HG03139 (cell line): ENCODE data around the gene MINDY3.
"Not testable (repeated sequence)": the region's sequence is repeated elsewhere in the genome, so short reads cannot be mapped to it uniquely, and the experiment has no call there.

Experiments
- ATAC-seq: cut with Tn5 transposase; IDR thresholded peaks from one replicate; pipeline ENCODE4 v1.9.1; 2021; ENCODE audit not compliant: unreplicated experiment

MINDY3 gene

GRCh38 chr10:15859906-15860691 lies at the start of gene MINDY3:
TSS of gene MINDY3 (minus strand) at chr10:15860507. CDS start at chr10:15860299, 208 bp downstream.
- peak; percentile 90 for ATAC-seq

GRCh38 chr10:15901889-15902288 lies 41.6 kb upstream of the MINDY3 start:
- ATAC-seq = no peak

- no peak for ATAC-seq
Observed at GRCh38 chr10:15898046-15898445, 37.7 kb upstream of the MINDY3 start.

- ATAC-seq = no peak
Observed at GRCh38 chr10:15897287-15897686, 37.0 kb upstream of the MINDY3 start.

GRCh38 chr10:15896654-15897053 lies 36.3 kb upstream of the MINDY3 start:
- no peak for ATAC-seq

- ATAC-seq = no peak
Observed at GRCh38 chr10:15884447-15884846, 24.1 kb upstream of the MINDY3 start.

GRCh38 chr10:15881542-15881941 lies 21.2 kb upstream of the MINDY3 start:
- ATAC-seq = no peak

GRCh38 chr10:15879663-15880062 lies 19.4 kb upstream of the MINDY3 start:
- no peak for ATAC-seq

- ATAC-seq = no peak
Observed at GRCh38 chr10:15879058-15879457, 18.8 kb upstream of the MINDY3 start.

- no peak for ATAC-seq
Observed at GRCh38 chr10:15877836-15878576, 17.7 kb upstream of the MINDY3 start.

- not testable (repeated sequence) for ATAC-seq
Observed at GRCh38 chr10:15876274-15876673, 16.0 kb upstream of the MINDY3 start.

GRCh38 chr10:15872645-15873044 lies 12.3 kb upstream of the MINDY3 start:
- not testable (repeated sequence) for ATAC-seq

- ATAC-seq = no peak
Observed at GRCh38 chr10:15871823-15872222, 11.5 kb upstream of the MINDY3 start.

GRCh38 chr10:15869935-15870334 lies 9.6 kb upstream of the MINDY3 start:
- no peak for ATAC-seq

GRCh38 chr10:15868006-15868405 lies 7.7 kb upstream of the MINDY3 start:
- ATAC-seq = no peak

- no peak for ATAC-seq
Observed at GRCh38 chr10:15865304-15865703, 5.0 kb upstream of the MINDY3 start.

- ATAC-seq = no peak
Observed at GRCh38 chr10:15864419-15864818, 4.1 kb upstream of the MINDY3 start.

GRCh38 chr10:15863733-15864132 lies 3.4 kb upstream of the MINDY3 start:
- no peak for ATAC-seq

GRCh38 chr10:15863323-15863722 lies 3.0 kb upstream of the MINDY3 start:
- no peak for ATAC-seq

- ATAC-seq = no peak
Observed at GRCh38 chr10:15860692-15861201, 440 bp upstream of the MINDY3 start.

- ATAC-seq = peak; percentile 54
Observed at GRCh38 chr10:15859509-15859905, 800 bp downstream of the MINDY3 start.

GRCh38 chr10:15858861-15859281 lies 1.4 kb downstream of the MINDY3 start:
- no peak for ATAC-seq
